HepG2 (cell line): ENCODE results near the gene TGM4. TPM values are rescaled to one million over a fixed set of nuclear protein-coding genes. Genes with fewer than 3 reads are reported as not detected.
A peak's percentile ranks its signal among the peaks of the same experiment; 100 is the strongest.

ENCODE experiments used
- ATAC-seq: fragments of 200-7000 bp; cut with Tn5 transposase; 3 replicates; pipeline ENCODE4 v1.9.1; 2020; ENCODE audit warnings: mild to moderate bottlenecking, moderate library complexity
- BruUV-seq: library from RNA; stranded (reverse); fragments of 400-500 nt; replicated peaks from 2 replicates; lab custom pipeline; 2021; lab: Mats Ljungman, UMichigan
- CTCF ChIA-PET: fragments of 300-600 bp; formaldehyde crosslinking; extraction: SDS; loops from one replicate; lab custom pipeline; 2021; ENCODE audit warnings: low total read pairs, inconsistent platforms, low intra/inter-chr PET ratio; lab: Yijun Ruan, JAX
- POLR2A ChIA-PET: fragments of 350-600 bp; sonication (Branson Sonifier 250); formaldehyde crosslinking; loops from one replicate; lab custom pipeline; 2020; ENCODE audit warnings: antibody characterized with exemption, inconsistent platforms; lab: Yijun Ruan, JAX
- DNase-seq: peaks from one replicate; pipeline ENCODE4 v3.0.0-alpha.2; 2015; ENCODE audit warnings: low spot score
- FAIRE-seq: peaks from 3 replicates; lab custom pipeline; 2011; peaks lifted over from hg19 to GRCh38; lab: Jason Lieb, UNC
- H2AFZ ChIP-seq: one replicate; pipeline ENCODE4 v1.6.1; 2011; ENCODE audit warnings: low read length, inconsistent platforms
- H3K27ac ChIP-seq: fragments of 300-600 bp; 3 replicates; pipeline ENCODE4 v1.8.0; 2011; ENCODE audit warnings: mixed run types, mild to moderate bottlenecking, mixed read lengths, low read length, inconsistent platforms; ENCODE audit not compliant: insufficient read depth; ENCODE audit errors: extremely low read length
- H3K27me3 ChIP-seq, 2 experiments: fragments of 200-600 bp in 1 of 2; 2 replicates in 1 of 2; 3 replicates in 1 of 2; pipeline versions ENCODE4 v1.6.0 to v1.8.0; 2011; ENCODE audit warnings: low read length in 2 of 2, mild to moderate bottlenecking in 2 of 2, moderate library complexity in 2 of 2, inconsistent platforms in 1 of 2; ENCODE audit not compliant: insufficient read depth in 2 of 2, control insufficient read depth in 1 of 2
- H3K36me3 ChIP-seq, 2 experiments: fragments of 200-600 bp in 1 of 2; replicated peaks in 1 of 2; 2 replicates in 1 of 2; 3 replicates in 1 of 2; pipeline versions ENCODE4 v1.5.1 to v1.8.0; 2011; ENCODE audit warnings: low read length in 2 of 2, inconsistent platforms in 1 of 2; ENCODE audit not compliant: insufficient read depth in 2 of 2, control insufficient read depth in 1 of 2
- H3K4me1 ChIP-seq: 2 replicates; pipeline ENCODE4 v1.5.1; 2012; ENCODE audit warnings: low read length, inconsistent platforms; ENCODE audit not compliant: insufficient read depth
- H3K4me2 ChIP-seq: 2 replicates; pipeline ENCODE4 v1.6.0; 2011; ENCODE audit warnings: low read depth, low read length, inconsistent platforms
- H3K4me3 ChIP-seq, 3 experiments: fragments of 200-600 bp in 1 of 3; sonication (generic), shearing (Covaris generic) in 1 of 3; replicated peaks in 1 of 3; 2 replicates each; pipeline ENCODE4 v1.5.1; 2011 to 2016; ENCODE audit warnings: low read length in 3 of 3, inconsistent platforms in 2 of 3, low read depth in 2 of 3, mild to moderate bottlenecking in 2 of 3, control low read depth in 1 of 3, mixed read lengths in 1 of 3; ENCODE audit not compliant: insufficient read depth in 1 of 3
- H3K79me2 ChIP-seq: one replicate; pipeline ENCODE4 v1.6.1; 2011; ENCODE audit warnings: low read length, inconsistent platforms; ENCODE audit not compliant: insufficient read depth
- H3K9ac ChIP-seq: 2 replicates; pipeline ENCODE4 v1.6.0; 2011; ENCODE audit warnings: mild to moderate bottlenecking, low read depth, low read length, inconsistent platforms; ENCODE audit not compliant: insufficient read depth
- H3K9me3 ChIP-seq: 2 replicates; pipeline ENCODE4 v1.5.1; 2012; ENCODE audit warnings: mild to moderate bottlenecking, low read length
- H4K20me1 ChIP-seq: 2 replicates; pipeline ENCODE4 v1.6.0; 2011; ENCODE audit warnings: inconsistent platforms, mild to moderate bottlenecking, low read length, moderate library complexity; ENCODE audit not compliant: insufficient read depth
- ARNT ChIP-seq: fragments of 450-650 bp; IDR thresholded peaks from 2 replicates; pipeline ENCODE4 v1.6.1; 2017
- BRD4 ChIP-seq: sonication (generic); formaldehyde crosslinking; IDR thresholded peaks from 2 replicates; pipeline ENCODE4 v1.4.0; 2020; ENCODE audit warnings: missing genetic modification reagents
- HNF4A ChIP-seq: sonication (generic); formaldehyde crosslinking; IDR thresholded peaks from 2 replicates; pipeline ENCODE4 v1.4.0; 2020; ENCODE audit warnings: missing genetic modification reagents
- IRX3 ChIP-seq: sonication (generic); formaldehyde crosslinking; IDR thresholded peaks from 2 replicates; pipeline ENCODE4 v1.8.1; 2023; ENCODE audit warnings: mild to moderate bottlenecking, low read depth, missing genetic modification reagents, borderline replicate concordance
- MED13 ChIP-seq: sonication (generic); formaldehyde crosslinking; IDR thresholded peaks from 2 replicates; pipeline ENCODE4 v1.5.0; 2020; ENCODE audit warnings: missing genetic modification reagents
- MED8 ChIP-seq: sonication (generic); formaldehyde crosslinking; IDR thresholded peaks from 2 replicates; pipeline ENCODE4 v1.8.1; 2023; ENCODE audit warnings: mild to moderate bottlenecking, missing genetic modification reagents; ENCODE audit not compliant: insufficient replicate concordance
- MLXIP ChIP-seq: sonication (generic); formaldehyde crosslinking; IDR thresholded peaks from 2 replicates; pipeline ENCODE4 v1.9.0; 2021; ENCODE audit warnings: missing genetic modification reagents, borderline replicate concordance
- RAD21 ChIP-seq: fragments of 450-650 bp; formaldehyde crosslinking; IDR thresholded peaks from 2 replicates; pipeline ENCODE4 v1.5.0; 2020; ENCODE audit warnings: mild to moderate bottlenecking
- REXO4 ChIP-seq: sonication (generic); formaldehyde crosslinking; IDR thresholded peaks from 2 replicates; pipeline ENCODE4 v1.8.0; 2022; ENCODE audit warnings: missing genetic modification reagents, mild to moderate bottlenecking, borderline replicate concordance
- STAT6 ChIP-seq: sonication (generic); formaldehyde crosslinking; IDR thresholded peaks from 2 replicates; pipeline ENCODE4 v1.4.0; 2020; ENCODE audit warnings: missing genetic modification reagents, mild to moderate bottlenecking, borderline replicate concordance
- ZFP62 ChIP-seq: sonication (generic); formaldehyde crosslinking; IDR thresholded peaks from 2 replicates; pipeline ENCODE4 v1.4.0; 2020; ENCODE audit warnings: missing genetic modification reagents
- ZNF24 ChIP-seq: fragments of 450-650 bp; IDR thresholded peaks from 2 replicates; pipeline ENCODE4 v1.6.1; 2017; ENCODE audit warnings: antibody characterized with exemption, mild to moderate bottlenecking
- ZNF570 ChIP-seq: sonication (generic); formaldehyde crosslinking; IDR thresholded peaks from 2 replicates; pipeline ENCODE4 v1.4.0; 2020; ENCODE audit warnings: mild to moderate bottlenecking, missing genetic modification reagents, borderline replicate concordance
- ZNF879 ChIP-seq: sonication (generic); formaldehyde crosslinking; IDR thresholded peaks from 2 replicates; pipeline ENCODE4 v1.8.1; 2023; ENCODE audit warnings: missing genetic modification reagents
- WGBS: methylation state at CpG from one replicate; pipeline ENCODE4 v1.1.6; 2017; ENCODE audit warnings: low lambda C conversion rate; 5-methylcytosine and 5-hydroxymethylcytosine counted together
- in situ Hi-C: cut with HindIII; loops from 2 replicates; pipeline ENCODE4 v1.10.0; 2017; ENCODE audit warnings: low pct_unique_long_range_greater_than_20kb; ENCODE audit not compliant: extremely low pct_ligation_motif_present
- intact Hi-C: fragments of 100-400 bp; cut with micrococcal nuclease; formaldehyde crosslinking; loops from one replicate; pipeline ENCODE4 v1.10.0; 2022; ENCODE audit not compliant: unreplicated experiment
- polyA plus RNA-seq, 8 experiments: library from polyadenylated mRNA; depleted of rRNA in 3 of 8; stranded (reverse) in 7 of 8; unstranded in 1 of 8; fragments of >200 nt; fragmentation: Illumina TruSeq in 4 of 8; extraction: Trizol in 4 of 8; gene quantifications; 2 replicates each; pipeline versions ENCODE4 v1.2.1 to v1.2.3, GENCODE V29; 2011 to 2016; ENCODE audit warnings: low read depth in 4 of 8, missing spikeins in 1 of 8, mixed read lengths in 1 of 8; ENCODE audit not compliant: insufficient read depth in 1 of 8
- total RNA-seq, 5 experiments: library from RNA; depleted of rRNA; stranded (reverse); fragments of >200 nt; fragmentation: Illumina TruSeq; extraction: Trizol; gene quantifications; 2 replicates each; pipeline ENCODE4 v1.2.3, GENCODE V29; 2016; ENCODE audit warnings: low read depth in 1 of 5

TGM4 gene
- total and polyA plus RNA-seq, 2 of the 13 experiments (the other 11 are each of a cell fraction or from before 2014, with no cell fraction given), result 0.07 to 0.15 TPM

- Histone ChIP-seq H3K79me2 (no peaks in the 10 kb centered on the region), H3K4me2 (peak overlapping the region; percentile 61), H3K9ac (peak overlapping the region; percentile 15; the same call in 1 of the 2 replicates), H3K27ac (no peak overlapping the region), H3K4me3 (no peak overlapping the region; a peak in 1 of 6 replicates)
- in situ Hi-C loops, result no loop called here
- 63% methylated on average over 2 of the region's 2 CpGs for WGBS
- BruUV-seq, result no TSS peak
- no peak for TF ChIP-seq ZNF879 (CRISPR knock-in tag)
- no peak for TF ChIP-seq BRD4 (CRISPR knock-in tag)
- TF ChIP-seq, all 625 proteins: peak for 0
- no peak for ATAC-seq
- Histone ChIP-seq H3K9me3 (no peaks in the 10 kb centered on the region), H3K27me3 (peaks cover 0 to 3% of the 10 kb centered on the region in 2 experiments; a peak in 1 of 5 replicates), H3K36me3 (no peaks in the 10 kb centered on the region), H4K20me1 (no peaks in the 10 kb centered on the region), H2AFZ (no peak overlapping the region), H3K4me1 (peaks cover 52% of the 10 kb centered on the region)
- DNase-seq, result no peak
- CTCF ChIA-PET, result no interaction called here
- no peak for FAIRE-seq
- intact Hi-C loops, result no loop called here
- POLR2A ChIA-PET, result no interaction called here
Measured at GRCh38 chr3:44903314-44903713, 28.9 kb downstream of the TGM4 start.

GRCh38 chr3:44903751-44904150, 29.3 kb downstream of the TGM4 start:
- ChIA-PET CTCF (no interaction called here), POLR2A (no interaction called here)
- no peak overlapping the region for H3K9ac ChIP-seq
- no TSS peak for BruUV-seq
- in situ Hi-C loops, result no loop called here
- FAIRE-seq (no peak), DNase-seq (no peak), ATAC-seq (no peak)
- H3K36me3 ChIP-seq, result no peaks in the 10 kb centered on the region
- intact Hi-C loops, result no loop called here
- WGBS, result 89% methylated on average over 14 of the region's 15 CpGs
- peaks cover 51% of the 10 kb centered on the region for H3K4me1 ChIP-seq
- H3K27me3 ChIP-seq, result peaks cover 0 to 3% of the 10 kb centered on the region in 2 experiments; a peak in 1 of 5 replicates
- H3K4me3 ChIP-seq, result no peak overlapping the region
- H3K9me3 ChIP-seq, result no peaks in the 10 kb centered on the region
- no peaks in the 10 kb centered on the region for H4K20me1 ChIP-seq
- H3K79me2 ChIP-seq, result no peaks in the 10 kb centered on the region
- no peak overlapping the region for H3K4me2 ChIP-seq
- H2AFZ ChIP-seq, result no peak overlapping the region
- H3K27ac ChIP-seq, result no peak overlapping the region
- no peak for TF ChIP-seq MED13 (CRISPR knock-in tag)
- no peak for TF ChIP-seq ZNF24
- TF ChIP-seq RAD21 (CRISPR knock-in tag), result no peak
- no peak for TF ChIP-seq ZFP62 (CRISPR knock-in tag)
- no peak for TF ChIP-seq ARNT
- no peak for TF ChIP-seq ZNF570 (CRISPR knock-in tag)
- TF ChIP-seq HNF4A, result no peak
- TF ChIP-seq STAT6 (CRISPR knock-in tag), result no peak
- TF ChIP-seq IRX3 (CRISPR knock-in tag), result no peak
- TF ChIP-seq REXO4, result no peak
- no peak for TF ChIP-seq MED8 (CRISPR knock-in tag)
- no peak for TF ChIP-seq MLXIP (CRISPR knock-in tag)
